DOHH2 (cell line): ENCODE results near the gene HIVEP2.

Experiments used
- H3F3A ChIP-seq: fragments of 200-600 bp; sonication (generic), shearing (Covaris generic); 2 replicates; pipeline ENCODE4 v1.6.0; 2016; ENCODE audit warnings: antibody characterized with exemption, mild to moderate bottlenecking; ENCODE audit not compliant: control insufficient read depth, insufficient read depth
- H3K27ac ChIP-seq: fragments of 200-600 bp; sonication (generic); 2 replicates; pipeline ENCODE4 v1.5.1; 2014; ENCODE audit warnings: low read depth, mild to moderate bottlenecking, low read length, moderate library complexity
- H3K27me3 ChIP-seq: fragments of 200-600 bp; sonication (generic); 2 replicates; pipeline ENCODE4 v1.6.1; 2014; ENCODE audit warnings: mild to moderate bottlenecking, low read length, mixed read lengths; ENCODE audit not compliant: control insufficient read depth
- H3K36me3 ChIP-seq: fragments of 200-600 bp; sonication (generic); 2 replicates; pipeline ENCODE4 v1.6.1; 2014; ENCODE audit warnings: mild to moderate bottlenecking, low read length, moderate library complexity, mixed read lengths; ENCODE audit not compliant: control insufficient read depth
- H3K4me1 ChIP-seq: fragments of 200-600 bp; sonication (generic); 2 replicates; pipeline ENCODE4 v1.6.1; 2014; ENCODE audit warnings: mild to moderate bottlenecking, low read length, mixed read lengths; ENCODE audit not compliant: control insufficient read depth
- H3K4me2 ChIP-seq: fragments of 200-600 bp; sonication (generic); 2 replicates; pipeline ENCODE4 v1.6.0; 2014; ENCODE audit warnings: mild to moderate bottlenecking, low read length, moderate library complexity
- H3K4me3 ChIP-seq: fragments of 200-600 bp; sonication (generic); 2 replicates; pipeline ENCODE4 v1.5.1; 2014; ENCODE audit warnings: mild to moderate bottlenecking, low read length, mixed read lengths
- H3K79me2 ChIP-seq: fragments of 200-600 bp; sonication (generic); 2 replicates; pipeline ENCODE4 v1.6.1; 2014; ENCODE audit warnings: mild to moderate bottlenecking, low read length, mixed read lengths; ENCODE audit not compliant: control insufficient read depth
- H3K9me2 ChIP-seq: fragments of 200-600 bp; sonication (generic); replicated peaks from 2 replicates; pipeline ENCODE4 v1.6.1; 2014; ENCODE audit warnings: mild to moderate bottlenecking, low read length, mixed read lengths; ENCODE audit not compliant: control insufficient read depth
- H3K9me3 ChIP-seq: fragments of 200-600 bp; sonication (generic); 2 replicates; pipeline ENCODE4 v1.6.1; 2014; ENCODE audit warnings: antibody characterized with exemption, low read length, mixed read lengths; ENCODE audit not compliant: control insufficient read depth, insufficient read depth
- H4K20me1 ChIP-seq: fragments of 200-600 bp; sonication (generic); 2 replicates; pipeline ENCODE4 v1.6.0; 2014; ENCODE audit warnings: low read depth, mild to moderate bottlenecking, antibody characterized with exemption, low read length, moderate library complexity; ENCODE audit not compliant: control insufficient read depth, insufficient read depth
- EZH2phosphoT487 ChIP-seq: fragments of 200-600 bp; sonication (generic); IDR thresholded peaks from 2 replicates; pipeline ENCODE4 v1.6.1; 2017; ENCODE audit warnings: borderline replicate concordance, mild to moderate bottlenecking, antibody characterized with exemption, low read length, moderate library complexity, mixed read lengths
- TF ChIP-seq, protein P1 (sequence below): fragments of 200-600 bp; sonication (generic); IDR thresholded peaks from one replicate; pipeline ENCODE4 v1.5.1; 2014; ENCODE audit warnings: antibody characterized with exemption, mild to moderate bottlenecking, low read depth, low read length; ENCODE audit not compliant: poor library complexity, severe bottlenecking

Gene HIVEP2

DNA sequence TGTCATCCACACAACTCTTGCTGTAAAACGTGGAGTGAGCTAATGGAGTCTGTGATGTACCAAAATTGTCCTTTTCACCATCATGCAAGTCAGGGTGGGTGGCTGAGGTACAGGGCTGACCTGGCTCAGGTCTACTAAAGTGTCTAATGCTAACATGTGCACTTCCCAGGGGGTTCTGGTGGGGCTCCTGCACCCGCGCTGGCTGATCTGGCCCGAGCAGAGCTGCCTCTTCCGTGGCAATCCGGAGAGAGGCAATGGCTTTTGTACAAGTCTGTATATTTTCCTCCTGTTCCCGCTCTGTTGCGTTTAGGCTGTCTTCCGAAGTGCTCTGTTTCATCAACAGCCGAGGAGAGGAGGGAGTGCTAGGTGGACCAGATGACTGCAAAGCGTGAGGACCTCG lies 191.8 kb downstream of the HIVEP2 start:
- no peak overlapping the region for H3K4me2 ChIP-seq
- no peaks in the 10 kb centered on the region for H3K9me3 ChIP-seq
- H3F3A ChIP-seq, result no peaks in the 10 kb centered on the region
- no peak for TF ChIP-seq EZH2phosphoT487
- TF ChIP-seq, protein P1, sequence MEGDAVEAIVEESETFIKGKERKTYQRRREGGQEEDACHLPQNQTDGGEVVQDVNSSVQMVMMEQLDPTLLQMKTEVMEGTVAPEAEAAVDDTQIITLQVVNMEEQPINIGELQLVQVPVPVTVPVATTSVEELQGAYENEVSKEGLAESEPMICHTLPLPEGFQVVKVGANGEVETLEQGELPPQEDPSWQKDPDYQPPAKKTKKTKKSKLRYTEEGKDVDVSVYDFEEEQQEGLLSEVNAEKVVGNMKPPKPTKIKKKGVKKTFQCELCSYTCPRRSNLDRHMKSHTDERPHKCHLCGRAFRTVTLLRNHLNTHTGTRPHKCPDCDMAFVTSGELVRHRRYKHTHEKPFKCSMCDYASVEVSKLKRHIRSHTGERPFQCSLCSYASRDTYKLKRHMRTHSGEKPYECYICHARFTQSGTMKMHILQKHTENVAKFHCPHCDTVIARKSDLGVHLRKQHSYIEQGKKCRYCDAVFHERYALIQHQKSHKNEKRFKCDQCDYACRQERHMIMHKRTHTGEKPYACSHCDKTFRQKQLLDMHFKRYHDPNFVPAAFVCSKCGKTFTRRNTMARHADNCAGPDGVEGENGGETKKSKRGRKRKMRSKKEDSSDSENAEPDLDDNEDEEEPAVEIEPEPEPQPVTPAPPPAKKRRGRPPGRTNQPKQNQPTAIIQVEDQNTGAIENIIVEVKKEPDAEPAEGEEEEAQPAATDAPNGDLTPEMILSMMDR, result no peak
- no peaks in the 10 kb centered on the region for H4K20me1 ChIP-seq
- H3K27me3 ChIP-seq, result no peaks in the 10 kb centered on the region
- H3K9me2 ChIP-seq, result no peaks in the 10 kb centered on the region
- peaks cover 21% of the 10 kb centered on the region for H3K36me3 ChIP-seq
- no peak overlapping the region for H3K4me3 ChIP-seq
- H3K4me1 ChIP-seq, result no peaks in the 10 kb centered on the region
- no peak overlapping the region for H3K27ac ChIP-seq
- H3K79me2 ChIP-seq, result no peaks in the 10 kb centered on the region

DNA sequence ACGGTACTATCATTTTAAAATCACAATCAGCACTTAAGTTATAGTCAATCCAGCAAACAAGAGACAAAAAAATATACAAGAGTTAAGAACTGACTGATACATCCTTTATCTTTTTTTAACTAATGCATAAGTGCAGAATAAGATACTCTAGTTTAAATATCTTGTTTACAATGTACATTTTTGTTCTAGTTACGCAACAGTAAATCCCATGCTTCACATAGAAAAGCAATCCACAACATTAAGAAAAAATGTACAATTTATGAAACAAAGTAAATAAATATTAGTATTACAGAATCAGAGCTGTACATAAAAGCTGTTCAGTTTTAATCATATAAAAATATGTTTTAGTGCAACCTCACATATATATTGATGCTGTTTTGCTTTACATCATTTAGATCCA lies 192.6 kb downstream of the HIVEP2 start:
- Histone ChIP-seq H4K20me1 (no peaks in the 10 kb centered on the region), H3K9me2 (no peaks in the 10 kb centered on the region), H3F3A (no peaks in the 10 kb centered on the region), H3K4me3 (no peak overlapping the region), H3K27ac (no peak overlapping the region), H3K4me1 (no peaks in the 10 kb centered on the region), H3K27me3 (no peaks in the 10 kb centered on the region), H3K4me2 (no peak overlapping the region), H3K79me2 (no peaks in the 10 kb centered on the region), H3K36me3 (peaks cover 21% of the 10 kb centered on the region), H3K9me3 (no peaks in the 10 kb centered on the region)
- TF ChIP-seq, protein P1, result no peak
- no peak for TF ChIP-seq EZH2phosphoT487

DNA sequence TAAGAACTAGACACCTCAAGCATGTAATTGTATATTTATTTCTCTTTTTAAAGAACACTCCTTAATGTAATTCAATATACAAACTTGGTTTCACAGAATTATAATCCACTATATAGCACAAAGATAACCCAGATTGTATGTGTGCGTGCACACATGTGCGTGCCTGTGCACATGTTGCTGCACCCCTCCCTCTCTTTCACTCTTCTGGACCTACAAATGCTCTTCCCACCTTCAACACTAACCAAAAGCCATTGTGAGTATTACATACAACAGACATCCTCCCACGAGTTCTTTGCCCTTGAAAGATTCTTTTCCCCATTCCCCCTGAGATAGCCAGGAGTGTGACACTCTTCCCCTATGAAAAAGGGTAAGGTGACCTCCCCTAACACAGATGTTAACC lies 193.5 kb downstream of the HIVEP2 start:
- Histone ChIP-seq H3K9me2 (no peaks in the 10 kb centered on the region), H3K36me3 (peaks cover 16% of the 10 kb centered on the region), H3K9me3 (no peaks in the 10 kb centered on the region), H3K4me1 (peaks cover 3% of the 10 kb centered on the region; the same call in 1 of the 2 replicates), H3K4me2 (no peak overlapping the region), H3K79me2 (no peaks in the 10 kb centered on the region), H3K4me3 (no peak overlapping the region), H3F3A (no peaks in the 10 kb centered on the region), H3K27ac (no peak overlapping the region), H4K20me1 (no peaks in the 10 kb centered on the region), H3K27me3 (no peaks in the 10 kb centered on the region)
- no peak for TF ChIP-seq EZH2phosphoT487
- TF ChIP-seq, protein P1, result no peak
